Activated B cell treated with CpG ODN at 0.5 μM for 24 hours (primary cell): Measurements from ENCODE around the gene CABP7. TPM values are rescaled to one million over a fixed set of nuclear protein-coding genes. Genes with fewer than 3 reads are reported as not detected.

ENCODE experiments used
- ATAC-seq: fragments of 200-7000 bp; cut with Tn5 transposase; one replicate; pipeline ENCODE4 v1.10.0; 2021; ENCODE audit warnings: low read depth, mild to moderate bottlenecking, moderate library complexity
- CTCF ChIA-PET: fragments of 350-600 bp; sonication (Branson Sonifier 250); formaldehyde crosslinking; loops from one replicate; lab custom pipeline; 2021; ENCODE audit warnings: antibody characterized with exemption; lab: Charles Lee
- POLR2A ChIA-PET: fragments of 350-600 bp; sonication (Branson Sonifier 250); formaldehyde crosslinking; loops from one replicate; lab custom pipeline; 2021; ENCODE audit warnings: antibody characterized with exemption; lab: Charles Lee
- DNase-seq: peaks from one replicate; pipeline ENCODE4 v3.0.0; 2022
- H3K27ac Mint-ChIP-seq: one replicate; pipeline ENCODE4 v1.8.0; 2020; ENCODE audit warnings: mixed read lengths
- H3K27me3 Mint-ChIP-seq: one replicate; pipeline ENCODE4 v1.8.0; 2021; ENCODE audit warnings: mixed read lengths
- H3K36me3 Mint-ChIP-seq: one replicate; pipeline ENCODE4 v1.8.0; 2021; ENCODE audit warnings: low read depth, mixed read lengths
- H3K4me1 Mint-ChIP-seq: one replicate; pipeline ENCODE4 v1.8.0; 2021; ENCODE audit warnings: mixed read lengths
- H3K4me3 Mint-ChIP-seq: one replicate; pipeline ENCODE4 v1.8.0; 2020; ENCODE audit warnings: mild to moderate bottlenecking, mixed read lengths
- H3K9me3 Mint-ChIP-seq: one replicate; pipeline ENCODE4 v1.8.0; 2020; ENCODE audit warnings: mixed read lengths
- CTCF ChIP-seq: fragments of 200-600 bp; IDR thresholded peaks from one replicate; pipeline ENCODE4 v1.8.0; 2022; ENCODE audit warnings: antibody characterized with exemption, mild to moderate bottlenecking
- intact Hi-C: fragments of 100-400 bp; cut with micrococcal nuclease; formaldehyde crosslinking; loops from one replicate; pipeline ENCODE4 v1.15.1; 2024
- total RNA-seq: library from RNA; stranded (reverse); gene quantifications from 2 replicates; pipeline ENCODE4 v1.2.3, GENCODE V29; 2022

The CABP7 gene
- total RNA-seq, 1 donor from 2014 or later: 0.07 TPM

- POLR2A ChIA-PET: no interaction called here
Observed at GRCh38 chr22:29772170-29772641, 52.4 kb downstream of the CABP7 start.

GRCh38 chr22:29773233-29773632 is 53.4 kb downstream of the CABP7 start:
- Mint-ChIP-seq H3K4me1 (peaks cover 8% of the 10 kb centered on the region), H3K27ac (no peak overlapping the region), H3K27me3 (no peaks in the 10 kb centered on the region), H3K36me3 (peaks cover 27% of the 10 kb centered on the region), H3K9me3 (no peaks in the 10 kb centered on the region), H3K4me3 (no peak overlapping the region)
- ChIA-PET POLR2A (interaction anchor here (1.0 kb wide), 1 partner anchor 11 kb away, joined by 3 read pairs; no protein-coding TSS in a partner anchor), CTCF (no interaction called here)
- TF ChIP-seq CTCF: no peak
- DNase-seq: no peak
- no peak for ATAC-seq
- intact Hi-C loops: no loop called here

More at GRCh38 chr22:29772170-29772641, 52.4 kb downstream of the CABP7 start:
- Mint-ChIP-seq H3K9me3 (no peaks in the 10 kb centered on the region), H3K4me3 (no peak overlapping the region), H3K4me1 (peaks cover 17% of the 10 kb centered on the region), H3K36me3 (peaks cover 30% of the 10 kb centered on the region), H3K27me3 (no peaks in the 10 kb centered on the region), H3K27ac (no peak overlapping the region)
- ATAC-seq (no peak), DNase-seq (no peak)
- intact Hi-C loops: no loop called here
- no peak for TF ChIP-seq CTCF
- CTCF ChIA-PET: no interaction called here

GRCh38 chr22:29780220-29780619 is 60.4 kb downstream of the CABP7 start:
- Mint-ChIP-seq H3K4me1 (peaks cover 8% of the 10 kb centered on the region), H3K9me3 (no peaks in the 10 kb centered on the region), H3K4me3 (no peak overlapping the region), H3K27me3 (no peaks in the 10 kb centered on the region), H3K36me3 (no peaks in the 10 kb centered on the region), H3K27ac (no peak overlapping the region)
- TF ChIP-seq CTCF: no peak
- no peak for DNase-seq
- ChIA-PET CTCF (no interaction called here), POLR2A (no interaction called here)
- no peak for ATAC-seq
- intact Hi-C loops: no loop called here

- peaks cover 8% of the 10 kb centered on the region for H3K4me1 Mint-ChIP-seq
- ATAC-seq: no peak
- CTCF ChIA-PET: no interaction called here
Observed at GRCh38 chr22:29780748-29781676, 61.2 kb downstream of the CABP7 start.

More at GRCh38 chr22:29780748-29781676, 61.2 kb downstream of the CABP7 start:
- no peaks in the 10 kb centered on the region for H3K9me3 Mint-ChIP-seq
- H3K27ac Mint-ChIP-seq: no peak overlapping the region
- POLR2A ChIA-PET: interaction anchor here (0.6 kb wide), 1 partner anchor 26 kb away, joined by 3 read pairs; no protein-coding TSS in a partner anchor
- intact Hi-C loops: no loop called here
- no peaks in the 10 kb centered on the region for H3K27me3 Mint-ChIP-seq
- H3K36me3 Mint-ChIP-seq: no peaks in the 10 kb centered on the region
- no peak for DNase-seq
- no peak for TF ChIP-seq CTCF
- no peak overlapping the region for H3K4me3 Mint-ChIP-seq

Other genes starting within 250 kb of the CABP7 start
- gene NEFH, start 239.8 kb upstream of the CABP7 start, total RNA-seq: 0.15 and 0.20 TPM in 2 replicates
- gene THOC5, start 166.2 kb upstream of the CABP7 start, total RNA-seq: 44.1 and 51.3 TPM in 2 replicates
- gene NIPSNAP1, start 138.9 kb upstream of the CABP7 start, total RNA-seq: 27.2 and 29.5 TPM in 2 replicates
- gene NF2, start 116.4 kb upstream of the CABP7 start, total RNA-seq: 30.3 and 32.3 TPM in 2 replicates
- gene ZMAT5, start 47.0 kb downstream of the CABP7 start, total RNA-seq: 19.2 and 22.6 TPM in 2 replicates
- gene UQCR10, start 47.4 kb downstream of the CABP7 start, total RNA-seq: 68.1 and 81.7 TPM in 2 replicates
- gene ASCC2, start 118.3 kb downstream of the CABP7 start, total RNA-seq: 88.1 and 89.7 TPM in 2 replicates
- 34.8 and 36.6 TPM in 2 replicates for gene MTMR3, start 163.2 kb downstream of the CABP7 start, total RNA-seq